ENCODE results near the gene RNF19B.
"Not testable (repeated sequence)": the region's sequence is repeated elsewhere in the genome, so short reads cannot be mapped to it uniquely, and the experiment has no call there.

The RNF19B gene

DNA sequence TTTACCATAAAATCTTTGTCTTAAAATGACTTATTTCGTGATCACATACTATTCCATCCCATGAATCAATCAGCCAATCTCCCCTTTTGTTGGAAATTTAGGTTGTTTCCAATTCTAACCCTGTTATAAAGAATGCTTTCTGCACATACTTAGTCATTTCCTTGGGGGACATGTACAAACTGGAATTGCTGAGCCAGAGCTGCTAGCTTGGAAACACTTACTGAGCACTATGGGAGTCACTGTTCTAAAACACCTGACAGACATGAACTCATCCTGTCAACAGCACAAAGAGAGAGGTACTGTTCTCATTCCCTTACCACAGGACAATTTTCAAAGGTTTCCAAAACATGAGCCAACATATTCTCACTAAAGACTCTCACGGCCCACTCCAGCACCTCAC, 40.0 kb upstream of the RNF19B start:
- H3K27ac ChIP-seq (ENCODE audit: low read depth, low read length) = no peak overlapping the region
- H3K4me3 ChIP-seq (ENCODE audit: low read depth in 1 of 2, low read length in 2 of 2) = no peak overlapping the region

DNA sequence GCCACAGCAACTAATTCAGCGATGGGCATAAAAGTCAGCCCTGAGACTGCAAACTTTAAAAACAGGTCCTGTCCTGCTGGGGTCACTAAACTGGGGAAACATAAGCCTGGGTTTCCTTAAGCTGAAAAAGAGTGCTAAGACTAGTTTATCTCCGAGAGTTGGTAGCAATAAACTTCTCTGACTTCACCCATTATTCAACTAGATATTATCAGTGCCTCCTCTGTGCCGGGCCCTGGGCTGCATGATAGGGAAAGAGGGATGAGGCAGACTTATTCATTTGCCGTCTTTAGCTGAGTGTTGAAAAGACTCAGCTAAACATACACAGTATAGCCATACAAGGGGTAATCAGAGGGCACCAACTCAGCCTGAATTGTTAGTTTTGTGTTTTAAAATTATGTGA, 39.0 kb upstream of the RNF19B start:
- Histone ChIP-seq H3K27ac (ENCODE audit: low read depth, low read length) (no peak overlapping the region), H3K4me1 (ENCODE audit: insufficient read depth, low read length) (peaks cover 3% of the 10 kb centered on the region), H3K4me3 (ENCODE audit: low read depth in 1 of 2, low read length in 2 of 2) (no peak overlapping the region), H3K27me3 (ENCODE audit: control insufficient read depth in 1 of 2, insufficient read depth in 2 of 2, low read length in 2 of 2) (no peaks in the 10 kb centered on the region), H3K36me3 (ENCODE audit: insufficient read depth, low read length) (peaks cover 8% of the 10 kb centered on the region), H3K9me3 (ENCODE audit: low read length) (no peaks in the 10 kb centered on the region), H3K9ac (ENCODE audit: low read length) (no peak overlapping the region)

More for the DNA sequence above, 40.0 kb upstream of the RNF19B start:
- no peaks in the 10 kb centered on the region for H3K9me3 ChIP-seq (ENCODE audit: low read length)
- peaks cover 3% of the 10 kb centered on the region for H3K4me1 ChIP-seq (ENCODE audit: insufficient read depth, low read length)
- no peak overlapping the region for H3K9ac ChIP-seq (ENCODE audit: low read length)
- H3K27me3 ChIP-seq (ENCODE audit: control insufficient read depth in 1 of 2, insufficient read depth in 2 of 2, low read length in 2 of 2) = no peaks in the 10 kb centered on the region
- peaks cover 10% of the 10 kb centered on the region for H3K36me3 ChIP-seq (ENCODE audit: insufficient read depth, low read length)

DNA sequence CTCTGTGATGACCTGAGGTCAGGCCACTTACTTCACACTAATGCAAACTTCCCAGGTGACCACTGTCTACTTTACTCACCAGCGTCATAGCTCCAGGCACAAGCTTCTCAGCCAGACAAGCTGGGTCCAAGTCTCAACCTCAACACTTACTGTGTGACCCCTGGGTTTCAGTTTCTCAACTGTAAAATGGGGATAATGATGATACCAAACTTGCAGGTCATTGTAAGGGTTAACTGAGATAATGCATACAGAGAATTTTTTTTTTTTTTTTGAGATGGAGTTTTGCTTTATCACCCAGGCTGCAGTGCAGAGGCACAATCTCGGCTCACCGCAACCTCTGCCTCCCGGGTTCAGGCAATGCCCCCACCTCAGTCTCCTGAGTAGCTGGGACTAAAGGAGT, 37.4 kb upstream of the RNF19B start:
- Histone ChIP-seq H3K4me3 (ENCODE audit: low read depth in 1 of 2, low read length in 2 of 2) (no peak overlapping the region), H3K27ac (ENCODE audit: low read depth, low read length) (no peak overlapping the region), H3K9ac (ENCODE audit: low read length) (no peak overlapping the region), H3K9me3 (ENCODE audit: low read length) (no peaks in the 10 kb centered on the region), H3K36me3 (ENCODE audit: insufficient read depth, low read length) (no peaks in the 10 kb centered on the region), H3K4me1 (ENCODE audit: insufficient read depth, low read length) (peaks cover 16% of the 10 kb centered on the region), H3K27me3 (ENCODE audit: control insufficient read depth in 1 of 2, insufficient read depth in 2 of 2, low read length in 2 of 2) (no peaks in the 10 kb centered on the region)

DNA sequence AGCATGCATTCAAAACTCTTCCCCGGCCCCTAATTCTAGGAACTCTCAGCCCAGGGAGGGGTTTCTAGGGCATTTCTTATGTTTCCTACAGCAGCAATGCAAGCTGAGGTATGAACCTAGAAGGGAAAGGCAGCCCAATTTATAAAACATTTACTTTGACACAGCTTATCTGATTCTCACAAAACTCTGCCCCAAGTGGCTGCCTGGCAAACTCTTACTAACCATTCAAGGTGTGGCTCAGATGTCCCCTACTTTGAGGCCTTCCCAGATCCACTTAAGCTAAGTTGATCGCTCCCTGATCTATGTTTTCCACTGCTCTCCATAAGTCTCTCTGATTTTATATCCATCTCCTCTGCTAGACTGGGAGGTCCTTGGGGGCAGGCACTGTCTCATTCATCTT, 36.7 kb upstream of the RNF19B start:
- no peaks in the 10 kb centered on the region for H3K27me3 ChIP-seq (ENCODE audit: control insufficient read depth in 1 of 2, insufficient read depth in 2 of 2, low read length in 2 of 2)
- H3K27ac ChIP-seq (ENCODE audit: low read depth, low read length) = no peak overlapping the region
- H3K4me3 ChIP-seq (ENCODE audit: low read depth in 1 of 2, low read length in 2 of 2) = no peak overlapping the region
- no peaks in the 10 kb centered on the region for H3K36me3 ChIP-seq (ENCODE audit: insufficient read depth, low read length)
- H3K4me1 ChIP-seq (ENCODE audit: insufficient read depth, low read length) = peaks cover 16% of the 10 kb centered on the region
- no peaks in the 10 kb centered on the region for H3K9me3 ChIP-seq (ENCODE audit: low read length)
- H3K9ac ChIP-seq (ENCODE audit: low read length) = no peak overlapping the region

DNA sequence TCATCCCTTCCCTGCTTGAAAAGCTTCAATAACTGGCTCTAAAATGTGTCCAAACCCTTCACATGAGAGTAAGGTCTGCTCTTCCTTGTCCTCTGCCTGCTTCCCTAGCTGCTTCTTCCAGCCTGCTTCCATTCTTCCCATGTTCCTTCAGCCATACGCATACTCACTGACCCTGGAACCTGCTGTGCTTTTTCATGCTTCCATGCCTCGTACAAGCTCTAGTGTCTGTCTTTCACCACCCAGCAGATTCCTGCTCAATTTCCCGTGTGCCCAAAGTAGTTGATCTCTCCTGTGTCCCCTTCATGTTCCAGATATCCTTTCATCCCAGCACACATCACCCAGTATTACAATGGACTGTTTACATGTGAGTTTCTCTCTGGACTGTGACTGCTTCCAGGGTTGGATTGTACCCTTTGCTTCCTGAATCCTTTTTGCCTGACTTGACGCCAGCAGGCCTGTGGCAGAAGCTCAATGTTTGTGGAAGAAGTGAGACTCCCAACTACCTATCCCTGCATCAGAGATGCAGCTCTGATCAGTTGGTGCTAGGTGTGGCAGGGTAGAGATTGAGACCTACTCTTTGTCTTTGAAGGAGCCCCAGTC, 35.9 kb upstream of the RNF19B start:
- Histone ChIP-seq H3K36me3 (ENCODE audit: insufficient read depth, low read length) (no peaks in the 10 kb centered on the region), H3K27me3 (ENCODE audit: control insufficient read depth in 1 of 2, insufficient read depth in 2 of 2, low read length in 2 of 2) (no peaks in the 10 kb centered on the region), H3K27ac (ENCODE audit: low read depth, low read length) (no peak overlapping the region), H3K9ac (ENCODE audit: low read length) (no peak overlapping the region), H3K9me3 (ENCODE audit: low read length) (no peaks in the 10 kb centered on the region), H3K4me3 (ENCODE audit: low read depth in 1 of 2, low read length in 2 of 2) (no peak overlapping the region), H3K4me1 (ENCODE audit: insufficient read depth, low read length) (peaks cover 16% of the 10 kb centered on the region)

DNA sequence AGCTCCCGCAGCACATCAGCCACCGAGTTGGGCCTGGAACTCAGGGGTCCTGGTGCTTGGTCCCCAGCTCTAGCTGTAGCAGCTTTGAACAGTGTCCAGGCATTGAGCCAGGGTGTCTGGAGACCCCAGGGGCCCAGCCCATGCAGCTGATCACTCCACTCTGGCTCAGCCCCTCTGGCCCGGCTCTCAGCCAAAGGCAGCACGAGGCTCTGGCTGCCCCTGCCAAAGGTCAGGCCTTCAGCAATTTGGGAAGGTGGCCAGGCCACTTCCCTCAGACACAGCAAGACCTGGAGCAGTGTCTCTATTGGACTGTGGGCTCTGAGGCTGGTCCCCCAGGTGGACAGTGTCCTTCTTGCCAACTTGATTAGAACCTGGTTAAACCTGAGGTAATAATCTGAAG, 34.4 kb upstream of the RNF19B start:
- H3K4me3 ChIP-seq (ENCODE audit: low read depth in 1 of 2, low read length in 2 of 2) = no peak overlapping the region
- H3K9me3 ChIP-seq (ENCODE audit: low read length) = no peaks in the 10 kb centered on the region
- peaks cover 16% of the 10 kb centered on the region for H3K4me1 ChIP-seq (ENCODE audit: insufficient read depth, low read length)
- H3K36me3 ChIP-seq (ENCODE audit: insufficient read depth, low read length) = no peaks in the 10 kb centered on the region
- H3K27me3 ChIP-seq (ENCODE audit: control insufficient read depth in 1 of 2, insufficient read depth in 2 of 2, low read length in 2 of 2) = no peaks in the 10 kb centered on the region
- no peak overlapping the region for H3K27ac ChIP-seq (ENCODE audit: low read depth, low read length)
- H3K9ac ChIP-seq (ENCODE audit: low read length) = no peak overlapping the region

DNA sequence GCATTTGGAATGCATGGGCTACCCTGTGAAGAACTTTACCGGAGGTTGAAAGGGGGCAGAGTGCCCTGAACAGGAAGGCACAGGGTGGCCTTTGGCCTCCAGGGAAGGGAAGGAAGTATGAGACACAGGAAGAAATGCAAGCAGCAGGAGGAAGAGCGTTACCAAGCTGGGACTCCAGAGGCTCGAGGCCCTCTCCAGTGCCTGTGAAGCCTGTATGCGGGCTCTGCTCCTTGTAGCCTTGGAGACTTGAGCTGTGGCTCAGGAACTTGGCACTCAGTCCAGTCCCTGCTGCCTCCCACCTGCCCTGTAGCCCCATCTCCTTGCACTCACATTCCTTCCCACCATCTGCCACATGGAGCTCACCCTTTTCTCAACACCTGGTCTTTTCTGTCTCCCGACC, 33.5 kb upstream of the RNF19B start:
- Histone ChIP-seq H3K9me3 (ENCODE audit: low read length) (no peaks in the 10 kb centered on the region), H3K4me1 (ENCODE audit: insufficient read depth, low read length) (peaks cover 16% of the 10 kb centered on the region), H3K27ac (ENCODE audit: low read depth, low read length) (no peak overlapping the region), H3K4me3 (ENCODE audit: low read depth in 1 of 2, low read length in 2 of 2) (no peak overlapping the region), H3K9ac (ENCODE audit: low read length) (no peak overlapping the region), H3K36me3 (ENCODE audit: insufficient read depth, low read length) (no peaks in the 10 kb centered on the region), H3K27me3 (ENCODE audit: control insufficient read depth in 1 of 2, insufficient read depth in 2 of 2, low read length in 2 of 2) (no peaks in the 10 kb centered on the region)

DNA sequence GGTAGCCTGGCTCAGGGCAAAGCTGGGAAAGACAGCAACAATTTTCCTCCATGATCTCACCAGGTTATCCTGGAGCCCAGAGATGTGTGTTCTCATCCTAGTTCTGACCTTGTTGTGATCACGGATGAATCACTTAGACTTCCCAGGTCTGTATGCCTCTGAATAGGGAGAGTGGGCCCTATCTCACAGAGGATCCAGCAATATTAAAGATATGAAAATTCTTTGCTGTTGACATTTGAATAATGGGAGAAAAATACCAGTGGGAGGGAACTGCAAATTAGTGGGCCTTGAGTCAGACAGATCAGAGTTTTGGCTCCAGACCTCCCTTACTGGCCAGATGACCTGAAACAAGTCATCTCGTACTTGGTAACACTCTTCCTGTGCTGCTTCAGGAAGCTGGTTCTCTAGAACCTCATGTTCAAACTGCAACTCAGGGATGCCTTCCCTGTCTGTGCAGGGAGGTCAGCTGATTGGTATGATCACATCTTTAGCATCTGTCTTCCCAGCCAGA, 32.8 kb upstream of the RNF19B start:
- Histone ChIP-seq H3K4me1 (ENCODE audit: insufficient read depth, low read length) (peaks cover 16% of the 10 kb centered on the region), H3K9me3 (ENCODE audit: low read length) (no peaks in the 10 kb centered on the region), H3K27ac (ENCODE audit: low read depth, low read length) (no peak overlapping the region)

DNA sequence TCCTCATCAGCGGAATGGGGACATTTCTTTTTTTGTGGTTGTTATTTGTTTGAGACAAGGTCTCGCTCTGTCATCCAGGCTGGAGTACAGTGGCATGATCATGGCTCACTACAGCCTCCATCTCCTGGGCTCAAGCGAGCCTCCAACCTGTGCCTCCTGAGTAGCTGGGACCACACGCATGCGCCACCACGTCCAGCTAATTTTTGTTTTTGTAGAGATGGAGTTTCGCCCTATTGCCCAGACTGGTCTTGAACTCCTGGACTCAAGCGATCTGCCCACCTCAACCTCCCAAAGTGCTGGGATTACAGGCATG, 28.7 kb upstream of the RNF19B start:
- not testable (repeated sequence) for H3K4me3 ChIP-seq (ENCODE audit: low read depth in 1 of 2, low read length in 2 of 2); H3K9me3 ChIP-seq (ENCODE audit: low read length); H3K36me3 ChIP-seq (ENCODE audit: insufficient read depth, low read length); H3K27me3 ChIP-seq (ENCODE audit: control insufficient read depth in 1 of 2, insufficient read depth in 2 of 2, low read length in 2 of 2); H3K9ac ChIP-seq (ENCODE audit: low read length); H3K27ac ChIP-seq (ENCODE audit: low read depth, low read length)
- H3K4me1 ChIP-seq (ENCODE audit: insufficient read depth, low read length) = peaks cover 19% of the 10 kb centered on the region

More for the DNA sequence above, 32.8 kb upstream of the RNF19B start:
- Histone ChIP-seq H3K36me3 (ENCODE audit: insufficient read depth, low read length) (no peaks in the 10 kb centered on the region), H3K4me3 (ENCODE audit: low read depth in 1 of 2, low read length in 2 of 2) (no peak overlapping the region), H3K27me3 (ENCODE audit: control insufficient read depth in 1 of 2, insufficient read depth in 2 of 2, low read length in 2 of 2) (no peaks in the 10 kb centered on the region), H3K9ac (ENCODE audit: low read length) (no peak overlapping the region)

DNA sequence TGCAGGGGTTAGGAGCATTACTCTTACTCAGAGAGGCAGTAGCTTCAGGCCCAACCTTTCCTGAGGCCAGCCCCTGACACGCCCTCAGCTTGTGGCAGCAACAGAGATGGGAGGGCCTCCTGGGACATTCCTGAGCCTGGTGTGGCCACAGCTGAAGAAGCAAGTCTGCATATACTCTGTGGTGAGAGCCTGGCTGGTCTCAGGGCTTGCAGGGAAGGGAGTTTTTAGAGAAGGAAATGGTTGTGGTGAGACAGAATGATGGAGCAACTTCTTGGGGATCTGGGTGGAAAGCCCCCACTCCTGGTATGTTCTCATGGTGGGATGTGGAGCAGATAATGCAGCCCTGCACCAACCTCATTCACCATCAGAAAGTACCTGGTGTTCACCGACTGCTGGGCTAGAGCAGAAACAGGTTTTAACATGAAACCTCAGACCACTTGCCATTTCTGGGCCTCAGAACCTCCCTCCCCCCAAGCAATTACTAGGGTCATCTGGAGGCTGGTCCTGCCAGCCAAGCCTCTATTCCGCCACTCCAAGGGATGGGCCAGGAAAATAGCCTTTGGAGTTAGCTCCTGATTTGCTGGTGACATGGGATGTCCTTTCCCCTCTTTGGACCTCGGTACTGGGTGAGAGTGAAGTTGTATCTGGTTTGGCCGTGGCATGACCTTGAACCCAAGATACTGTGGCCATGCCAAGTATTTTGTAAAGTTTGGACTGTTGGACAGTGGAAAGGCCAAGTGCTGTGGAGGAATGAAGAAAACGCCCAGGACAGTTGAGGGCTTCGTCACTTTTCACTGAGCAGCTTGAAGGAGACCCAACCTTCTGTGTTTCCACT, 28.1 kb upstream of the RNF19B start:
- Histone ChIP-seq H3K36me3 (ENCODE audit: insufficient read depth, low read length) (no peaks in the 10 kb centered on the region), H3K27me3 (ENCODE audit: control insufficient read depth in 1 of 2, insufficient read depth in 2 of 2, low read length in 2 of 2) (no peaks in the 10 kb centered on the region), H3K4me1 (ENCODE audit: insufficient read depth, low read length) (peaks cover 13% of the 10 kb centered on the region), H3K9ac (ENCODE audit: low read length) (no peak overlapping the region), H3K9me3 (ENCODE audit: low read length) (no peaks in the 10 kb centered on the region), H3K4me3 (ENCODE audit: low read depth in 1 of 2, low read length in 2 of 2) (no peak overlapping the region), H3K27ac (ENCODE audit: low read depth, low read length) (no peak overlapping the region)

DNA sequence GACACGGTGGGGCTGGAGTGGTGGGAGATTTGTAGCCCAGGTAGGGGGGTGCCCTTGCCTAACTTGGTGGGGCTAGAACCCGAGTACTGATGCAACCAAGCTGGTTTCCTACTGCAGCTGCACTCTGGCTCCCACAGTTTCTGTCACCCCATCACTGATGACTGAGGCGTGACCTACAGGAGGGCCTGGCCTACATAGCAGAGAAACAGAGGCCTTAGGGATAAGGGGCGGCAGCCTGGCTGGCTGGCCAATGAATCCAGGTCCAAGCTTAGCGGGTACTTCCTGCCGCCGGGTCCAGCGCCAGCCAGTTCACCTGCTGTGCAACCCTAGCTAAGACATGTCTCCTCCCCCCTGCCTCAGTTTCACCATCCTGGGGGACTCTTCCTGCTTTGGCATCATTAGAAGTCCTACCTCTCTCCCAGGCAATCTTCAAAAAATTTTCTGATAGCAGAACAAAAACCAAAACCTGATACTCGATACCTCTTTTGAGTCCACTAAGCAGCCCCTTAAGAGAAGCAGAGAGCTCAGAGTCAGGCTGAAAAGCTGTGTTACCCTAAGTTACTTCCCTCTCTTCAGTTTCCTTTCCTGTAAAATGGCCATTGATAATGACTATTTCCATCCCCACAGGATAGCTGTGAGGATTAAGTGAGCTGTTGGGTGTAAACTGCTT, 27.3 kb upstream of the RNF19B start:
- Histone ChIP-seq H3K4me3 (ENCODE audit: low read depth in 1 of 2, low read length in 2 of 2) (no peak overlapping the region), H3K9ac (ENCODE audit: low read length) (no peak overlapping the region), H3K27me3 (ENCODE audit: control insufficient read depth in 1 of 2, insufficient read depth in 2 of 2, low read length in 2 of 2) (no peaks in the 10 kb centered on the region), H3K4me1 (ENCODE audit: insufficient read depth, low read length) (peaks cover 10% of the 10 kb centered on the region), H3K36me3 (ENCODE audit: insufficient read depth, low read length) (no peaks in the 10 kb centered on the region), H3K9me3 (ENCODE audit: low read length) (no peaks in the 10 kb centered on the region), H3K27ac (ENCODE audit: low read depth, low read length) (no peak overlapping the region)

All from muscle layer of colon (tissue), 2 donors.